Activated CD4-positive, alpha-beta memory T cell treated with anti-CD3 and anti-CD28 coated beads, Interleukin-2, amount 10 ng/mL, durations not matched to agents 7 days and 5 days (primary cell): ENCODE measurements around the gene ATG2A. TPM values are rescaled to one million over a fixed set of nuclear protein-coding genes. Genes with fewer than 3 reads are reported as not detected.
A peak's percentile ranks its signal among the peaks of the same experiment; 100 is the strongest.

Experiments used
- CTCF ChIA-PET: fragments of 350-600 bp; sonication (Branson Sonifier 250); formaldehyde crosslinking; loops from one replicate; lab custom pipeline; 2021; ENCODE audit warnings: antibody characterized with exemption, inconsistent platforms; lab: Charles Lee
- POLR2A ChIA-PET: fragments of 350-600 bp; sonication (Branson Sonifier 250); formaldehyde crosslinking; loops from one replicate; lab custom pipeline; 2021; ENCODE audit warnings: antibody characterized with exemption; lab: Charles Lee
- DNase-seq: peaks from one replicate; pipeline ENCODE4 v3.0.0-alpha.2; 2020
- H3K27ac Mint-ChIP-seq: one replicate; pipeline ENCODE4 v1.8.0; 2021; ENCODE audit warnings: mild to moderate bottlenecking, mixed read lengths
- H3K27me3 Mint-ChIP-seq: one replicate; pipeline ENCODE4 v1.8.0; 2021; ENCODE audit warnings: mixed read lengths
- H3K36me3 Mint-ChIP-seq: one replicate; pipeline ENCODE4 v1.8.0; 2021; ENCODE audit warnings: low read depth, mixed read lengths
- H3K4me1 Mint-ChIP-seq: one replicate; pipeline ENCODE4 v1.8.0; 2021; ENCODE audit warnings: mixed read lengths
- H3K4me3 Mint-ChIP-seq: one replicate; pipeline ENCODE4 v1.8.0; 2021; ENCODE audit warnings: mild to moderate bottlenecking, mixed read lengths
- H3K9me3 Mint-ChIP-seq: one replicate; pipeline ENCODE4 v1.8.0; 2021; ENCODE audit warnings: mixed read lengths
- total RNA-seq, 2 experiments: library from RNA; stranded (reverse); gene quantifications; one replicate each; pipeline ENCODE4 v1.2.3, GENCODE V29; 2021

ATG2A gene
- total RNA-seq = 10 to 100 TPM; 37.4 to 40.7 TPM

DNA sequence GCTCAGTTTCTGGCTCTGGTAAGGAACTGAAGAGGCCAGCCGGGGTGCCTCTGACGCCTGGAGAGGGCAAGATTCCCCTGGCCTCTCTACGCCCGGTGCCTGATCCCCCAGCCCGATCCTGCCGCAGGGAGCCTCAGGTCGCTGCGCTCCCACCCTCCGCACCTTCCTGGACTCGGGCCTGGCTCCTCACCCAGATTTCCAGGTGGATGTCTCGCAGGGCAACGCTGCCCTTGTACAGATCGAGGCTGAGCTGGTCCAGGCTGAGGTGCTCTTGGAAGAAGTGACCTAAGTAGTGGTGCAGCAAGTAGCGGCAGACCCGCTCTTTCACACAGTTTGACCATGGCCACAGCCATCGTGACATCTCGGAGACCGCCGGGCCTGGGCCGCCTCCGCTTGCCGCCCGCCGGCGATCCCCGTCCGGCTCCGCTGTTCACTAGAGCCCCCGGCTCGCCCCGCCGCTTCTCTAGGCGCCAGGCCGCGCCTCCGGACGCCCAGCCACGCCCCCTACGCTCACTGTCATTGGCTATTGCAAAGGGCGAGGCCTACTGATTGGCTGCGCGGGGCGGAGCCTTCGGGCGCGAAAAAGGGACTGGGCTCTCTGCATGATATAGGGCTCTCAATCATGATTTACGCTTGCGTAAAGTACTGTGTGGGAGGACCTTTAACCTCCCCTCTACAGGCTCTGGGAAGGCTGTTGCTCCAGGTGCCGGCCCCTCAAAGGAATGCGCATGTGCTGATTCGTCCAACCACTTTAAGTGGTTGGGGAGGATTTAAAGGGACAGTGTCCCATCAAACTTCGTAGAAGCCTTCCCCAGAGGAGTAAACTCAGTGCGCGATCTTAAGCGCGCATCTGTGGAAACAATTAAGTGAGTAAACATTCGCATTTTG, at the start of gene ATG2A:
Gene ATG2A, minus strand, starts transcription at position 435 of the 888 bp plus-strand sequence. Its CDS starts 74 bp downstream, at position 361.
- ChIA-PET CTCF (interaction anchor here (1.3 to 1.4 kb wide), 2 partner anchors 29 to 69 kb away, joined by 3 to 4 read pairs; no protein-coding TSS in a partner anchor), POLR2A (interaction anchor here (0.9 to 1.9 kb wide), 8 partner anchors 17 to 218 kb away, joined by 3 to 5 read pairs (median 4); partner anchors contain the start of genes ARL2, EHD1, FAU and MRPL49)
- DNase-seq = peak; percentile 99
- peak within 1 kb of the TSS; percentile 92 for H3K4me3 Mint-ChIP-seq
- H3K36me3 Mint-ChIP-seq = peaks cover 5% of the 10 kb centered on the region
- no peaks in the 10 kb centered on the region for H3K27me3 Mint-ChIP-seq
- H3K27ac Mint-ChIP-seq = peak within 1 kb of the TSS; percentile 96
- H3K9me3 Mint-ChIP-seq = no peaks in the 10 kb centered on the region
- H3K4me1 Mint-ChIP-seq = peaks cover 28% of the 10 kb centered on the region

DNA sequence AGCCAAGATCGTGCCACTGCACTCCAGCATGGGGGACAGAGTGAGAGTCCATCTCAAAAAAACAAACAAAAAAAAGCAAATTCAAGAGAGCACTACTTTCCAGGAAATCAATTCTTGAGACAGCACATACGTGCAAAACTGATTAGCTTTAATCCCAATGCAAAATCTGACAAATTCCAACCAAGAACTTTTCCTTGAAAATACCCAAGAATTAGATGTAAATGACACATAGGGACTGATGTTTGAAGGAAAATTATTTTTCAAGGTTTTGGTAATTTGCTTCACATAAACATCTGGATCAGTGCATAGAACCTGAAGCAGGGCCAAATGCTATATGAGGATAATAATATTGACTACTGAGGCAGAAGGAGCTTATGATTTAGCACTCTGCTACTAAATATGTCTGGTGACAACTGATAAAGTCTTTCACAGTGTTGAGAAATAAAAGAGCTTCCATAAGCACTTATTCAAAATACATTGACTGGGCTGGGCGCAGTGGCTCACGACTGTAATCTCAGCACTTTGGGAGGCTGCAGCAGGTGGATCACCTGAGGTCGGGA, 46.1 kb upstream of the ATG2A start:
- POLR2A ChIA-PET = interaction anchor here (1.1 to 1.5 kb wide), 2 partner anchors 9 to 51 kb away, joined by 3 read pairs; partner anchors contain the start of genes ARL2 and MAJIN
- Mint-ChIP-seq H3K9me3 (no peaks in the 10 kb centered on the region), H3K27ac (no peak overlapping the region), H3K4me1 (peaks cover 26% of the 10 kb centered on the region), H3K4me3 (no peak overlapping the region), H3K27me3 (peaks cover 6% of the 10 kb centered on the region), H3K36me3 (no peaks in the 10 kb centered on the region)
- CTCF ChIA-PET = interaction anchor here (1.0 kb wide), 1 partner anchor 15 kb away, joined by 4 read pairs; no protein-coding TSS in a partner anchor
- no peak for DNase-seq

DNA sequence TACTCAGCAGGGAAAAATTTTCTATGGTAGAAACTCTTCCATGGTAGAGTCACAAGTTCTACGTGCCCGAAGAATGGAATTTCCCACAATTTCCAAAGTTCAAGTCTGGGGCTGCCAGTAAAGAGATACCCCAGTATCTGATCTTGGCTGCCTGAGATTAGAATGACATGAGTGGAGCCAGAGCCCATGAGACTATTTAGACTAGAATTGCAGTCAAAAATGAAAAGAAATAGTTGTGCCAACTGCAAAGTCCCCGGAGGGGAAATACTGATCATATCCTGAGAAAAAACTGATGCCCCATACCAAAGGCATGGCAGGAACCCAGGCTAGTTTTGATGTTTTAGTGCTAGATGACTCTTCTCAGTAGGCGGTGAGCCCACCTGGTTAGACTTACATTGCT, 43.7 kb upstream of the ATG2A start:
- no peaks in the 10 kb centered on the region for H3K36me3 Mint-ChIP-seq
- H3K9me3 Mint-ChIP-seq = no peaks in the 10 kb centered on the region
- H3K27ac Mint-ChIP-seq = no peak overlapping the region
- H3K4me1 Mint-ChIP-seq = peaks cover 10% of the 10 kb centered on the region
- DNase-seq = no peak
- ChIA-PET CTCF (interaction anchor here (0.7 kb wide), 1 partner anchor 1604 kb away, joined by 3 read pairs; no protein-coding TSS in a partner anchor), POLR2A (no interaction called here)
- no peak overlapping the region for H3K4me3 Mint-ChIP-seq
- H3K27me3 Mint-ChIP-seq = peaks cover 6% of the 10 kb centered on the region

DNA sequence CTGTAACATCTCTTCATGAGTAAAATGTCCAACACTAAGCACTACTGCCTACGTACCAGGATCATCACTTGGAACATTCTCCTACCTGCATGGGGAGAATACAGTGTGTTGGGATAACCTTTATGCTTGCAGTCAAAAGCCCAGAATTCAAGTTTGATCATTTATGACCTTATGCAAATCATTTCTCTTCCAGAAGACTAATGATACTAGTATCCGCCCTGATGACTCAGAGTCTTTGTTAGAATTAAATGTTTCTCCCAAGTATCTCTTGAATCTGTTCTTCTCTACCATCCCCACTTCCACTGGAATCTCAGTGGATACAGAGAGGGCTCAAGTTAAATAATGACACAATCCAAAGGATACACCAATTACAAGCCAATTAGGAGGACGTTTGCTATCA, 42.5 kb upstream of the ATG2A start:
- Mint-ChIP-seq H3K36me3 (no peaks in the 10 kb centered on the region), H3K9me3 (no peaks in the 10 kb centered on the region), H3K27ac (no peak overlapping the region), H3K4me3 (no peak overlapping the region), H3K4me1 (peaks cover 3% of the 10 kb centered on the region), H3K27me3 (peaks cover 10% of the 10 kb centered on the region)
- DNase-seq = no peak
- POLR2A ChIA-PET = no interaction called here
- CTCF ChIA-PET = no interaction called here

DNA sequence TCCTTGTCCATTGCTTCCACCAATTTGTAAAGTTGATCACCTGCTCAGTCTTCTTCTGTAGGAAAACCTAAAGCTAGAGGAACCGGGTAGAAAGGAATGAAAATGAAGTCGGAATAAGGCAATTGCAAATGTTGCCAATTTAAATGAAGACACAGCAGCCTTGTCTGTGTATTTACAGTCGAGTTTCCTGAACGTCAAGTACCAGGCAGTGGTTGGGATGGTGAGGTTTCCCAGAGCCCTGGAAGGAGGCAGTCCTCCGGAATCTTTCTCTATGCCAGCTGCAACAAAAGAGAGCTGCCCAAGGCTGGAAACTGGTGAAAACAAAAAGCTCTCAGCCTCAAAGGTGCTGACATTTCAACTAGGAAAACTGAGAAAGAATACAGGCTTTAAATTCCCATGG, 37.2 kb upstream of the ATG2A start:
- H3K4me3 Mint-ChIP-seq = no peak overlapping the region
- H3K4me1 Mint-ChIP-seq = no peaks in the 10 kb centered on the region
- ChIA-PET CTCF (interaction anchor here (1.5 kb wide), 1 partner anchor 30 kb away, joined by 4 read pairs; the partner anchor contains the start of gene PPP2R5B), POLR2A (interaction anchor here (1.1 to 1.4 kb wide), 2 partner anchors 11 to 18 kb away, joined by 3 read pairs; partner anchors contain the start of gene MAJIN)
- H3K9me3 Mint-ChIP-seq = no peaks in the 10 kb centered on the region
- peaks cover 15% of the 10 kb centered on the region for H3K27me3 Mint-ChIP-seq
- no peak overlapping the region for H3K27ac Mint-ChIP-seq
- DNase-seq = no peak
- H3K36me3 Mint-ChIP-seq = no peaks in the 10 kb centered on the region

DNA sequence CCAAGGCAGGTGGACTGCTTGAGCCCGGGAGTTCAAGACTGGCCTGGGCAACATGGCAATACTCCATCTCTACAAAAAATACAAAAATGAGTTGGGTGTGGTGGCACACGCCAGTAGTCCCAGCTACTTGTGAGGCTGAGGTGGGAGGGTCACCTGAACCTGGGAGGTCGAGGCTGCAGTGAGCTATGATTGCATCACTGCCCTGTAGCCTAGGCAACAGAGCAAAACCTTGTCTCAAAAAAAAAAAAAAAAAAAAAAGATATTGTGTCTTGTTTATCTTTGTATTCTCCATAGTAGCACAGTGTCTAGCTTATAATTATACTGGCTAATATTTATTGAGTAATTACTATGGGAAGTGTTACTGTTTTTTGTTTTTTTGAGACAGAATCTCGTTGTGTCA, 34.5 kb upstream of the ATG2A start:
- Mint-ChIP-seq H3K36me3 (no peaks in the 10 kb centered on the region), H3K9me3 (no peaks in the 10 kb centered on the region), H3K4me3 (no peak overlapping the region), H3K4me1 (no peaks in the 10 kb centered on the region), H3K27me3 (peaks cover 15% of the 10 kb centered on the region), H3K27ac (no peak overlapping the region)
- CTCF ChIA-PET = interaction anchor here (0.7 kb wide), 2 partner anchors 9 to 18 kb away, joined by 3 to 5 read pairs; no protein-coding TSS in a partner anchor
- POLR2A ChIA-PET = interaction anchor here (0.6 kb wide), 1 partner anchor 52 kb away, joined by 4 read pairs; no protein-coding TSS in a partner anchor
- no peak for DNase-seq

DNA sequence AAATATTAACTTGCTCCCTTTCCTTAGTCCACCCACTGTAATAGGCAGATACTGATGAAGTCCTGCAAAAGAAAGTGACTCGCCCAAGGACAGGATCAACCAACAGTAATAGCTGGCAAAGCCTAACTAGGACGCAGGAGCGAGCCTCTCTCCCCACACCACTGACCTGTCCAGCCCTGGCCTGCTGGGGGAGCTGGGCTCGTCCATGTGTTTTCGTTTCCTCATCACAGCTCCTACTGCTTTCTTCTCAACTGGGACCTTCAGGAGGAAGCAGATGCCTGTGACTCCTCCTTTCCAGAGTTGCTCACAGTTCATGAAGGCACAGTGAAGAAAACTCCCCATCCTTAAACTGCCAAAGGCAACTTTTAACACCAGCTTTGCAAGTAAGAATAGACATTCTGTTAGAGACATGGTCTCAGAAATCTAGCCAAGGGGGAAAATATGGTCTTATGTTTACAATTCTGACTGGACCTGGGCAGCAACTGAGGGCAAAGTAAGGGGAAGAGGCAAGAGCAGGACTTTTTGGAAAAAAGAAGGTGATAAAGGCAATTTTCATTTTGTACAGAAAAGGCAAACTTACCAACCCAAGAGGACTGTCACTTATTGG, 30.3 kb upstream of the ATG2A start:
- Mint-ChIP-seq H3K27ac (no peak overlapping the region), H3K36me3 (no peaks in the 10 kb centered on the region), H3K27me3 (peaks cover 22% of the 10 kb centered on the region), H3K4me1 (no peaks in the 10 kb centered on the region), H3K9me3 (no peaks in the 10 kb centered on the region), H3K4me3 (no peak overlapping the region)
- no peak for DNase-seq
- ChIA-PET POLR2A (no interaction called here), CTCF (interaction anchor here (0.7 kb wide), 1 partner anchor 15 kb away, joined by 4 read pairs; no protein-coding TSS in a partner anchor)

DNA sequence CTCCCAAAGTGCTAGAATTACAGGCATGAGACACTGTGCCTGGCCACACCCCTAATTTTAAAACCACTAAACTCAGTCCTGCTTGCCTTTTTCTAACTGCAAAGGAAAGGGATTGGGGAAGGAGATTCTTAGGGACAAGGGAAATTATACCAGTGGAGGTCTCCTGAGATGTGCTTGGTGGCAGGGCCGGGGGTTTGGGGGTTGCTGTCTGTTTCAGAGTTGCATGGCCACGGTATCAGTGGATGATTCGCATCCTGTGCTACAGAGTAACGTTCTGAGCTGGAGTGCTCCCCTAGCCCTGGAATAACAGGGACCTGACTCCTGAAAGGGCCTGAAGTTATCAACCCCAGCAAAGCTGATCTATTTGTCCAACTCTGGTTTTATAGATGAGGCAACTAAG, 19.5 kb upstream of the ATG2A start:
- Mint-ChIP-seq H3K27ac (no peak overlapping the region), H3K27me3 (peaks cover 6% of the 10 kb centered on the region), H3K9me3 (no peaks in the 10 kb centered on the region), H3K36me3 (peaks cover 9% of the 10 kb centered on the region), H3K4me1 (no peaks in the 10 kb centered on the region), H3K4me3 (no peak overlapping the region)
- ChIA-PET CTCF (interaction anchor here (0.9 kb wide), 1 partner anchor 12 kb away, joined by 3 read pairs; the partner anchor contains the start of gene PPP2R5B), POLR2A (interaction anchor here (1.0 to 1.1 kb wide), 3 partner anchors 10 to 31 kb away, joined by 3 read pairs; no protein-coding TSS in a partner anchor)
- no peak for DNase-seq

DNA sequence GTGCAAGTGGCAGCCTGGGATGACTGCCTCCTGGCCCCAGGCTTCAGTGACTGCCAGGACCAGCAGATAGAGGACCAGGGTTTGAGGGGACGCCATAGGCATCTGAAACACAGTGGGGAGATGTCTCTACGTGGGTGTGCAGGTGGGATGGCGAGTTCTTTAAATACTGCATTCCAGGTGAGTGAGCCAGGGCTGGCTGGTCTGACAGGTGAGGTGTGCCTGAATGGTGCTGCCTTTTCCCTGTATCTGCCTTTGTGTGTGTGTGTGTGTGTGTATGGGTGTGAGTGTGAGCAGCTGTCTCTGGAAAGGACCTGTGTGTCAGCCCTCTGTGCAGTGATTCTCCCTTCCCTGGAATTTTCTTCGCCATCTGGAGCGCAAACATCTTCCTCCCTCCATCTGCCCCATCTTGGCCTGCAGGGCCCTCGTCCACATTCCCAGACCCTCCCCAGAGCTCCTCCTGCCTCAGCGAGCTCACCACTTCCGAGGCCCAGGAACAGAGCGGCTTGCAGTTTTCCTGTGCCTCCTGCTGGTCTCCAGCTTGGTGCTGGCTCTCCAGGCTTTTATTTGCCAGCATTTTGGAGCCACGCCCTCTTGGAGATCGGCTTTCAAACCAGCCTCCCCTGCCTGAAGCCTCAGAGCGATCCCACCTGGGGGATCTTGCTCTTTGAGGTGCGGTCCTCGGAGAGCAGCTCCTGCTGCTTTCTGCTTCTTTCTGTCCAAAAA, 18.5 kb upstream of the ATG2A start, which contains the start of gene GPHA2:
Gene GPHA2, minus strand, starts transcription at position 535 of the 723 bp plus-strand sequence. Its CDS starts 433 bp downstream, at position 102.
- H3K27me3 Mint-ChIP-seq = peaks cover 5% of the 10 kb centered on the region
- CTCF ChIA-PET = no interaction called here
- no peak within 1 kb of the TSS for H3K27ac Mint-ChIP-seq
- no peak for DNase-seq
- peaks cover 15% of the 10 kb centered on the region for H3K36me3 Mint-ChIP-seq
- no peaks in the 10 kb centered on the region for H3K9me3 Mint-ChIP-seq
- POLR2A ChIA-PET = interaction anchor here (1.1 kb wide), 1 partner anchor 19 kb away, joined by 3 read pairs; no protein-coding TSS in a partner anchor
- no peaks in the 10 kb centered on the region for H3K4me1 Mint-ChIP-seq
- no peak within 1 kb of the TSS for H3K4me3 Mint-ChIP-seq

DNA sequence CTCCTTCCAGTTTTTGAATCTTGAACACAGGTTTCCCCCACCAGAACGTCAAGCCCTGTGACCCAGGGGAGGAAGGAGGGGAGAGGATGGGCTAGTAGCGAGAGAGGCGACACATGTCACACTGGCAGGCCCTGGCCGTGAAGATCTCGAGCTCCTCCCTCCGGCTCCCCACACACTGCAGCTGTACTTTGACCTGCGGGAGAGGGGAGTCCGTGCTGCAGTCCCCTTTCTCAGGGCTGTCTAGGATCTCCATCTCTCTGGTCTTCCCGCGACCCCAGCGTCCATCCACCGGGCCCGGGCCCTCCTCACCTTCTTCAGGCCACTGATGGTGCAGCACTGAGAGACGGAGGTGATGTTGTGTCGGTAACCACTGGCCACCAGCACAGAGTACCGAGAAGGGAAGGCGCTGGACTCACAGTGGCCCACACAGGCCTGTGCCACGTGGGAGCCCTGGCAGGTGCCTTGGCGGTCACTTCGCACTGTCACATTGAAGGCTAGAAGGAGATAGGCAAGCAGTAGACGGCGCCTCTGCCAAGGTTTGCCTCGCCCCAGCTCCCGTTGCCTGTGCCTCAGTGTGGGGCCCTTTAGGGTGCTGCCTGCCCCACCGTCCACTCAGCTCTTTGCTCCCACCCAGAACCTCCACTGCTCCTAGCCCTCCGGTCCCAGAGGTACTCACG, 17.8 kb upstream of the ATG2A start:
- Mint-ChIP-seq H3K36me3 (peaks cover 22% of the 10 kb centered on the region), H3K4me1 (no peaks in the 10 kb centered on the region), H3K27me3 (peaks cover 5% of the 10 kb centered on the region), H3K27ac (no peak overlapping the region), H3K9me3 (no peaks in the 10 kb centered on the region), H3K4me3 (no peak overlapping the region)
- ChIA-PET CTCF (no interaction called here), POLR2A (interaction anchor here (0.7 kb wide), 1 partner anchor 18 kb away, joined by 3 read pairs; the partner anchor contains the start of gene ATG2A)
- DNase-seq = no peak

DNA sequence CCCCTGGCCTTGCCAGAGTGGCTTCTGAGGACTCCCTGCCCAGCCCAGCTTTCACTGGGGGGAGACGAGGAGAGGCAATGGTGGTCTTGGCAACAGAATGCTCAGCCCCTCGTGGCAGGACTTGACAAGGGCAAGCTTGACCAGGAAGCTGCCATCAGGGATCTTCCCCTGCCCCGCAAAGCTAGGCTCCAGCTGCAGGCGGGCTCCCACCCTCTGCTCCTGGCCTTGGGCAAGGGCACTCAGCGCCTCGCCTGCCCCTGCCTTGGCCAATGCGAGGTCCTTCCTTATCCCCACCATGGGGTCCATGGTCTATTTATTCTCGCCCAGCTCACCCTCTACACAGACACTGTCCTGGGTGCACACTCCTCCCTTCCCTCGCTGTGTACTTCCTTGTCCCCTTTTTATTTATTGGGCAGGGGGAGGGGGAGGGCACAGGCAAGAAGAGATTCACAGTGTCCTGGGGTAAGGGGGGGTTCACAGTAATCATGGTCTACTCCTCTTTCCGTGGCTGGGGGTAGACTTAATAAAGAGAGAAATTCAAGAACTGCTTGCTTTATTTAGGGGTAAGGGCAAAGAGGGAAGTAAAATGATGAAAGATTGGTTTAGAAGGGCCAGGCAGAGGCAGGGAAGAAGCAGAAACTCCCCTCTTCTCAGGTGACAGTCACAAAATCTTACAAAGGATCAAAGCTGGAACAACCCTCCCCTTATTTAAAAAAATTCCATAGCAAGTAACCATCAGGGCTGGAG, 17.1 kb upstream of the ATG2A start:
- Mint-ChIP-seq H3K27me3 (peaks cover 5% of the 10 kb centered on the region), H3K4me1 (no peaks in the 10 kb centered on the region), H3K4me3 (no peak overlapping the region), H3K9me3 (no peaks in the 10 kb centered on the region), H3K36me3 (peaks cover 24% of the 10 kb centered on the region), H3K27ac (no peak overlapping the region)
- POLR2A ChIA-PET = interaction anchor here (0.7 to 1.3 kb wide), 2 partner anchors 17 to 80 kb away, joined by 3 read pairs; partner anchors contain the start of genes ARL2 and ATG2A
- DNase-seq = no peak
- CTCF ChIA-PET = interaction anchor here (0.6 kb wide), 1 partner anchor 17 kb away, joined by 3 read pairs; no protein-coding TSS in a partner anchor
